ENCODE results near the gene PDZD4.
A peak's percentile ranks its signal among the peaks of the same experiment; 100 is the strongest.

The PDZD4 gene

DNA sequence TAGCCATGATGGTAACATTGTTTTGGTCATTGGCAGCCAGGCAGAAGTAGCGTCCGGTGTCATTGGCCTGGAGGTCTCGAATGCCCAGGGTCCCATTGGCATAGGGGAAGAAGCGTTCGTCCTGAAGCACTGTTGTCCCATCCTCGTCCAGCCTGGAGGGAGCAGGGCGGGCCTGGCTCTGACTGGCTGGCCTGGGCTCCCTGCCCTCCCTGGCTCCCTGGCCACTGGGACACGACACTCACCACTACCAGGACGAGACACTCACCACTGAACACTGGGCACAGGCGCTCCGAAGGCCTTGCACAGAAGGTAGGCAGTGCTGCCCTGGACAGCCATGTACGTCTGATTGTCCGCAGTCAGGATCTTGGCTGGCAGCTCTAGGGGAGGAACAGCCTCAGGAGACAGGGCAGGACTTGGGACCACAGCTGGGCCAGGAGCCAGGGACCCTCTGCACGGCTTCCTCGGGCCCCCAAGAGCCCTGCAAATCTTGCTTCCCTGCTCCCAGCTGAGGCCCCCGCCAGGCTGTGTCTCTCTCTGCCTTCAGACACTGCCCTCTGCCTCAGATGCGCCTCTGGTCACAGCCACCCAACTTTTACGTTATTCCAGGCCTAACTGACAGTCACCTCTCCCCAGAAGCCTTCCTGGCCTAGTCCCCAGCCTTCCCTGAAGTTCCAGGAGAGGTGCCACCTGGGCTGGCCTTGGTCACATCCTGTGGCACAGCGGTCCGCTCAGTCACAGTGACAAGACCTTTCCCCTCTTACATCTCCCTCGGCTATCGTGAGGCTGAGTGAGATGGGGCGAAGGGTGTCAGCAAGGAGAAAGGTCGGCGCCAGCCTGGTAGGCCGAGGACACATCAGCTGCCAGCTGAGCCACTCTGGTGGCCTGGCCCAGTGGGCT is 38.5 kb upstream of the PDZD4 start:
- DNase-seq (ENCODE audit: low spot score) = no peak

DNA sequence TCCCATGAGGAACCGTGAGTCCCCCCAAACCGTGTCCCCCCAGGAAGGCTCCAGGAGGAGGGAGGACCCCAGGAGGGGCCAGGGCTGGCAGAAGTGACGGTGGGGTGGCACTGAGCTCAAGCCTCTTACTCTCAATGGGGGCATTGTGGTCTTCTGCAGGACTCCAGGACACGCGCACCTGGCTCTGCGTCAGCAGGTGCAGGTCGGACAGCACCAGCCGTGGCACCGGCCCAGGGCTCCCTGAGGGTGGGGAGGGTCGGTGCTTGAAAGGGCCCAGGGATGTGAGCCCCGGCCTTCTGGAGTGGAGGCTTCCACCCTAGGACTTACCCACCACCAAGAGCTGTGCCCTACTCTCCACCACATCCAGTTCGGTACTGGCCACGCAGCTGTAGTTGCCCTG is 37.3 kb upstream of the PDZD4 start:
- no peak for DNase-seq (ENCODE audit: low spot score)

DNA sequence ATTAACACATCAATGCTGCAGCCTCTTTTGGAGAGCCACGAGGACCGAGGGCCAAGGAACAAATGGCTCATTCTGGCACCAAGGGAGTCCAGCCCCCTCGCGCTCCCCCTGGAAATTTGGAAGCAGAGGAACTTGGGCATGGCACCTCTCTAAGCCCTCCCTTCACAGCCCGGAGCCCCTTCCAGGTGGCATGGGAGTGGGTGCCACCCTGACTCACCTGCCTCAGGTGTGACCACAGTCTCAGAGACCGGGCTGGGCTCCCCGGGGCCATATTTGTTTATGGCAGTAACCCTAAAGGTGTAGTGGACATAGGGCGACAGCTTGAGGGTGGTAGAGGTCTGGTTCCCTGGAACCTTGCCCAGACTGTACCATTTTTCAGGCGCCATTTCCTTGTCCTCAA is 36.8 kb upstream of the PDZD4 start:
- DNase-seq (ENCODE audit: low spot score) = no peak

DNA sequence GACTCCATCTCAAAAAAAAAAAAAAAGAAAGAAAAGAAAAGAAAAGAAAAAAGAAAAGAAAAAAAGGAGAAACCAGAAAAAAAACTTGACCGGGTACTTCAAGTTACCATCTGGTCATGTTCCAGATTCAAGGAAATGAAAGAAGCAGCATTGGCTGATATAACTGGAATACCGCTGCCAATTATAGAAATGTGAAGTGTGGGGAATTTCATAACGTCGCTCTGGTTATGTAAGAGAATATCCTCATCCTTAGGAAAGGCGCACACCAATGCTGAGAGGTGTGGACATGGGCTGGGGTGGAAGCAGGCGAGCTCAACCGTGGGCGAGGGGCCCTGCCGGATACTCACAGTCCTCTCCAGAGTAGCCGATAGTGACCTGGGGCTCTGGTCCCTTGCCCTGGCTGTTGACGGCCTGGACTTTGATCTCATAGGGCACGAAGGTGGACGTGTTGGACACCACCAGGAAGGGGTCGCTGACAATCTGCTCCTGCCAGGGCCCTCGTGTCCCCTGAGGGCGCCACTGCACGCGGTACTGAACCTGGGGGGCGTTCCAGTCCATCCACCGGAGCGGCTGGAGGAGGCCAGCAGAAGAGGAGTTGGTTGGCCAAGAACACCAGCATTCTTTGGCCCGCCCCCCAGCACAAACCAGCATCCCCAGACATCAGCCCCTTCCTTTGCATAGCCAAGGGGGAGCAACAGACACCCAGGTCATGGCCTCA is 36.1 kb upstream of the PDZD4 start:
- no peak for DNase-seq (ENCODE audit: low spot score)

DNA sequence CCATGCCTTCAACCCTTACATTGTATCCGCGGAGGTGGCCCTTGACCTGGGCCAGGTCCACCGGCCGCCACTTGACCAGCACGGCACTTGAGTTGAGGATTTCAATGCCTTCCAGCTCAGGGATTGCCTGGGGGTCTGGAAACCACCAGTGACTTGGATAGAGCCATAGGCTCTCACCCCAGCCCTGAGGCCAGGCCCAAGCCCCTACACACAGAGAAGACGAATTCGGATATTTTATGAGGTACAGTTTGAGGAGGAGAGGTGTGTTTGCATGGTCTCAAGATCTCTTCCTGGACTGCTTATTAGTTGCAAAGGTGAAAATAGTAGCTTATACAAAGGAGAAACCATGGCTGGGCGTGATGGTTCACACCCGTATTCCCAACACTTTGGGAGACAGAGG is 35.3 kb upstream of the PDZD4 start:
- DNase-seq (ENCODE audit: low spot score) = no peak

DNA sequence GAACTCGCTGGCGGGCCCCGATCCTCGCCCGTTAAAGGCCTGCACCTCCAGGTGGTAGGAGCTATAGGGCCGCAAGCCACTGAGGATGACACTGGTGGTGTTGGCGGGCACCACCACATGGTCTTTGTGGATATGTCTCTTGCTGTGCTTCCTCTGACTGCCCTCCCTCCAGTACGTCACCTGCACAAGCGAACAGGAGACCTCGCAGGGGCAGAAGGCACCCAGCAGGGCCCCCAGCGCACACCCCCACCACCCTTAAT is 34.9 kb upstream of the PDZD4 start:
- DNase-seq (ENCODE audit: low spot score) = no peak

DNA sequence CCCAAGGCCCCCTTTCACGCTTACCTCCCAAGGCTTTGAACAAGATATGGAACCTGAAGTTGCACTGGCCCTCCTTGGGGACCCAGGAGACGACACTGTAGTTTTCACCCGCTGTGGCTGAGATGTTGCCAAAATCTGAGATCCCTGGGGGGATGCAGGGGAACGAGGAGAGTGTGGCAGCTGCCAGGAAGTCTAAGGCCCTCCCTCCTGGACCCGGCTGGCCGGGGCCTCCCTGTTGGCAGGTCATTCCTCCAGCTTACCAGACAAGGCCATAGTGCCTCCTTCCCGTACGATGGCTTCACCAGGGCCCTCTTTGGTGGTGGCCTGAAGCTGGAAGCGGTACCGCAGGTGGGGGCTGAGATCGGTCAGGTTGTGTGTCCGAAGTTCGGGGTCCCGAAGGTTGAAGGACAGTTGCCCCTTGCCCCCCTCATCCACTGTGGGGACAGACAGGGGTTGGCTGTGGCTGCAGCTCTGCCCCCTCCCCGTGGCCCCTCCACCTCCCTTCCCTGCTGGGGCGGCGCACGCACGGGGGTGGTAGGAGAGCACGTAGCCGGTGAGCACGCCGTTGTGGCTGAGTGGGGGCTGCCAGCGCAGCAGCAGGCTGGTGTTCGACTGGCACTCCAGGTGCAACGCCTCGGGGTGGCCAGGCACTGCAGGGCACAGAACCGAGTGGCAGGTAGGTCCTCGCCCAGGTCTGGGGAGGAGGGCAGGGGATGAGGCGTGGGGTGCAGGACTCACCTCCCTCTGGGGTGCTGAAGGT is 34.4 kb upstream of the PDZD4 start:
- DNase-seq (ENCODE audit: low spot score) = no peak

DNA sequence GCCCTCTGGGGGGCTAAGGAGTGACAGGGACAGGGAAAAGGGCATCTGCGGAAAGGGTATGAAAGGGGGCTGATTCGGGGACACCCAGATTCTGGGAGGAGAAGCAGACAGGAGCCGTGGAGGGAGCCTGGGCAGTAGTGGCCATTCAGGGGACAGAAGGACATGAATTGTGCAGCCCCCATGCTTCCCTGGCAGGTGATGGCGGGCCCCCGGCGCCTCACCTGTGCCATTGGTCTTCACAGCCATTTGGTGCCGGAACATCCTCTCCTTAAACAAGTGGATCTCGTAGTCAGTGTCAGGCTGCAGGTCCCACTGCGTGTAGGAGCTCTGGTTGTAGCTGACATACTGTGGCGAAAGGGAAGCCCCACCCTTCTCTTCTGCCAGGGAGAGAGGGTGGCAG is 33.8 kb upstream of the PDZD4 start:
- no peak for DNase-seq (ENCODE audit: low spot score)

DNA sequence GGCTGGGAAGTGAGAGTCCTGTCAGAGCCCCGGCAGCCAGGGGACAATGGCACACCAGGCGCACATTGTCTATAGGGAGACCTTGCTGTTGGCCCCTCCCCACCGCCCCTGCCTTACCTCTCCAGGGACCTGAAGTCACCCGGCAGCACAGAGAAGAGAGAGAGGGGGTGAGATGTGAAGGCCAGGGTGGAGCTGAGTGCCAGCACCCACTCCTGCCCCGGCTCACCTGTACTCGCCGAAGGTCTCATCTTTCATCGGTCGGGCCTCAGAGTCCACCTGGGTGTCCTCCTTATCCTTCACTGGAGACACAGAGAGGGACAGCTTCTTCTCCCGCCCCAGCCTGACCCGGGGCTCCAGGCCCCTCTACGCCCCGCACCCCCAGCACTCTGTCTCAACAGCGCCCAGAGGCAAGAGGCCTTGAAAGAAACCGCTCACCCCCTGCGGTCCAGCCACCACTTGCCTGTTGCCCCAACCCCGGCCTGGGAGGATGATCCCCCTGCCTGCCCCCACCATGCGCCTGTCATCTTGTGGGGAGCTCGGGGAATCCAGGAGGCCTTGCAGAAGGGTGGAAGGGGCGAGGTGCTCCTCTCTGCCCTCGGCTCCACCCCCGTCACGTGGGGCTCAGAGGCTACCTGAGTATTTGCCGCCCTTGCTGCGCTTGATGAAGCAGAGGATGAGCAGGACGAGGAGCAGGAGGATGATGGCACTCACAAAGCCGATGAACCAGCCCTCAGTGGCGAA is 33.1 kb upstream of the PDZD4 start:
- DNase-seq (ENCODE audit: low spot score) = peak; percentile 8

DNA sequence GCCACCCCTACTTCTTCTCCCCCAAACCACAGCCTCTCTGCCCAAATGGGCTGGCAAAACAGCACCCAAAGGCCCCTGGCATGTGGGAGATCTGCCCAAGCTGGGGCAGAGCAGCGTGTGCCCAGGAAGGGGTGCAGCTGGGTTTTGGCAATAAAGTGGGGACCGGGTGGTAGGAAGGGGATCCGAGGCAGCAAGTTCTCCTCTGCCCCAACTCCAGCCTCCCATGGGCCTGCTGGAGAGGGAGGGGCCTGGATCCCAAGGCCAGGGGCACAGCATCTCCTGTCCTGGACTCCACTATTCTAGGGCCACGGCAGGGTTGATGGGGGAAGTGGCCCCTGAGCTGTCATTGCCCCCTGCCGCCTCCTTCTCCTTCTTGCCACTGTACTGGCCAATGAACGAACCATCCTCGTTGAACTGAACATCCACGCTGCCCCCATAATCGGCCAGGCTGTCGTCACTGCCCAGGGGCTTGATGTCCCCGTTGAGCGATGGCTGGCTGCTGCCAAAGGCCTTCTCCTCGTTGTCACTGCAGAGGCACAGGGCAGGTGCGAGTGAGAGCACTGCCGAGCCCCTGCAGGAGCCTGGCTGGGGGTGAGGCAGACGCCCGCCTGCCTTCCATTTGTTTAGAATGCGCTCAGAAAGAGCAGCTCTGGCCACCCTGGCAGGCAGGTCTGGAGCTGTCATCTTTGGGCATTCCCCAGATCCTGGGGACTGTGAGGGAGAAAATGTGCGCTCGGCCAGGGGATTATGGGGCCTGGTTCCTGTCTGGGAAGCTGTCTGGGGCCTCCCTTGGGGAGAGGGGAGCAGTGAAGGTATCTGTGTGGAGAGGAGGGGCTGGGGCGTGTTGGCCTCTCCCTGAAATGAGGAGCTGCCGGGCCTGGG is 32.3 kb upstream of the PDZD4 start:
- peak; percentile 11 for DNase-seq (ENCODE audit: low spot score)

DNA sequence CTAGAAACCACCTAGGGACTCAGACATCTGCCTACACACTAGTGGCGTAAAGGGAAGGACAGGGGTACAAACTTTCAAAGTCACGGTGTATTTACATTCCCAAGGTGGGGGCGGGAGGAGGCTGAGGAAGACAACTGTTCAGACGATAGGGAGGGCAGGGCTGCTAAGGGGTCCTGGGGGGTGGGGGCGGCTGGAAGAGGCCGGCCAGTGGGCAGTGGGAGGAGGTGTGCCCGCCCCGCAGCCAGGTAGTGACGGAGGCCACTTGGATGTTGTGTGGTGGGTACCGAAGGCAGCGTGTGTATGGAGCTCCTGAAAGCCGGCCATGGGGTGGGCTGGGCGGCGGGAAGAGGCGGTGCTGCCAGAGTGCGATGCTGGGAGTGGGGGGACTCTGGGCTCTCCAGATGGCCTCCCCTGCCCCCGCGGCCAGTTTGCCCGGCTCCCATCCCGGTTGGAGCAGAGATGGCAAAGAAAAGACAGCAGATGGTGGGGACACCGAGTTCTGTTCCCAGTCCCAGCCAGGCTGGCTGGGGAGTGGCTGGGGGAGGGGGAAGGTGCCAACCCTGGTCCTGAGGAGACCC is 31.5 kb upstream of the PDZD4 start:
- no peak for DNase-seq (ENCODE audit: low spot score)

DNA sequence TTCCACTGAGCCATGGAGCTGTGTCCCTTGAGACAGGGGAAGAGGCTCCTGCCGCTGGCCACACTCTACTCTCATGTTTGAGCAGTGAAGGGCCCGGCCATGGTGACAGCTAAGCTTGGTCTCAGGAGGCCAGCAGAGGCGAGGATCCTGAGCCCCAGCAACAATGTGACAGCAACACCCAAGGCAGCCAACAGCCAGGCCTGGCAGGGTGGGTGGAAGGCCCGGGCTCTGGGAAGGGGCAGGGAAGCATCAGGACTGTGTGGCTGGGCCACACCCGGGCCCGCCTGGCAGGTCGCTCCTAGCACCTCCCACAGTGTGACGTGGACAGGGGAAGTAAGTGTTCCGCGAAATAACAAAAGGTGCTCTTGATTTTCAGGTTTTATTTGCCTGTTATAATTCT is 30.8 kb upstream of the PDZD4 start:
- DNase-seq (ENCODE audit: low spot score) = no peak

DNA sequence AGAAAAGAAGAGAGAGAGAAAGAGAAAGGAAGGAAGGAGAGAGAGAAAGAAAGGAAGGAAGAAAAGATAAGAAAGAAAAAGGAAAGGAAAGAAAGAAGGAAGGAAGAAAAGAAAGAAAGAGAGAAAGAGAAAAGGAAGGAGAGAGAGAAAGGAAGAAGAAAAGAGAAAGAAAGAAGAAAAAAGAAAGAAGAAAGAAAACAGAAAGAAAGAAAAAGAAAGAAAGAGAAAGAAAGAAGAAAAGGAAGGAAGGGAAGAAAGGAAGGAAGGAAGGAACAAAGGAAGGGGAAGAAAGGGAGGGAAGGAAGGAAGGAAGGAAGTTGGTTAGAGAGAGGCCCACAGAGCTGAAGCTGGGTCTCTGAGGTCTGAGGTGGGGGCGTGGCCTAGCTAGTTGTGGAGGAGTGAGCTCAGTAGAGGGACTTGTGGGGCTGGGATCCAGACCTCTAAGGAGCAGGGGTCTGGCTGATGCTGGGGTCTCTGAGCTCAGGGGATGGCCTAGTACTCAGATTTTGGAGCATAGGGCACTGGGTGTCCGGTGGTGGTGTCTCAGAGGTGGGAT is 27.1 kb upstream of the PDZD4 start:
- DNase-seq (ENCODE audit: low spot score) = no peak

DNA sequence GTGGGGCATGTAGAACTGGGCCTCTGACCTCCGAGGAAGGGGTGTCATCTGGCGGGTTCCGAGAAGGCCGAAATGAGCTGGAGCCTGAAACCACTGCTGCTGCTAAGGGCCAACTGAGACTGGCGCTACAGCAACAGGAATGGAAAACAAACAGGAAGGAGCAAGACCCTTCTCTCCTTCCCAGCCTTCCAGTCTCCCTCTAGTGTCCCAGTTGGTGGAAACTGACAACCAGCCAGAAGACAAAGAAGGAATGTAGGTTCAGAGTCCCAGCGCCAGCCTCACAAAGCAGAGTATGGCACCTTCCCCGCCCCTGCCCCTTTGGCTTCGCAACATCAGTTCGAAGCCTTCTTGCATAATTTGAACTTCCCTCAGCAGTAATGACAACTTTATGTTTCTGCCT is 24.4 kb upstream of the PDZD4 start:
- no peak for DNase-seq (ENCODE audit: low spot score)

DNA sequence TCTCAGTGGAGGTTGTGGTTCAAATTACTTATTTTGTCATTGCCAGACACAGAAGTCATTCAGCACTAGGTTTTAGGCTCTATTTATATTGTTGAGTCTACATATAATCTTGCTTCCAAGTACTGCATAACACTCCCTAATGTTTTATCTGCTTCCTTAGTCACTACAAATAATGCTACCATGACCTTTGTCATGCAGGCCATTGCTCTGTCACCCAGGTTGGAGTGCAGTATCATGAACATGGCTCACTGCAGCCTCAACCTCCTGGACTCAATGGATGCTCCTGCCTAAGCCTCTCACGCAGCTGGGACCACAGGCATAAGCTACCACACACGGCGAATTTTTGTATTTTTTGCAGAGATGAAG is 23.5 kb upstream of the PDZD4 start:
- no peak for DNase-seq (ENCODE audit: low spot score)

DNA sequence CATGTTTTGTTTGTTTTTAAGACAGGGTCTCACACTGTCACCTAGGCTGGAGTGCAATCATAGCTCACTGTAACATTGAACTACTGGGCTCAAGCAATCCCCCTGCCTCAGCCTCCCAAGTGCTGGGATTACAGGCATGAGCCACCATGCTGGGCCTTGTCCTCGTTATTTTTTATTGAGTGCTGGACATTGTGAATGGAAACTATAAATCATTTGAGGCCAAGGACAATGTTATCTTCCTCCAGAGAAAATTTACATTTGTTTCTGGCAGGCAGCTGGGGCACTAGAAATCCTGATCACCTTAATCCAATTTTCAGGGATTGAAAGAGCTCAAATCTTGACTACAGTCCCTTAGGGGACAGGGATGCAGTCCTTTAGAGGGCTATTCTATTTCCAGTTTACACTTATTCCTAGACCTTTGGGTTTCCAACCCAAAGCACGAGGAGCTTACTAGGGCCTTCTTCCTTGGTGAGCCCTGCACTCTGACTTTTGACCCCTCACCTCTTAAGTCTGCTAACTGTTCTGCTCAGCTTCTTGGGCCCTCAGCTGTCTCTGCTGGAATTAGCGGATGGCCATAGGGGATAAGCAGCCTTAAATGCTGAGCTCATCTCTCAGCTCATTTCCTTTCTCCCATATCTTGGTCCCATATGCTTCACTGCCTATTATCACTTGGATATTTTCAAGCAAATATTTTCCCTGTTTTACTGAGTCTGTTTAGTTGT is 23.0 kb upstream of the PDZD4 start:
- no peak for DNase-seq (ENCODE audit: low spot score)

DNA sequence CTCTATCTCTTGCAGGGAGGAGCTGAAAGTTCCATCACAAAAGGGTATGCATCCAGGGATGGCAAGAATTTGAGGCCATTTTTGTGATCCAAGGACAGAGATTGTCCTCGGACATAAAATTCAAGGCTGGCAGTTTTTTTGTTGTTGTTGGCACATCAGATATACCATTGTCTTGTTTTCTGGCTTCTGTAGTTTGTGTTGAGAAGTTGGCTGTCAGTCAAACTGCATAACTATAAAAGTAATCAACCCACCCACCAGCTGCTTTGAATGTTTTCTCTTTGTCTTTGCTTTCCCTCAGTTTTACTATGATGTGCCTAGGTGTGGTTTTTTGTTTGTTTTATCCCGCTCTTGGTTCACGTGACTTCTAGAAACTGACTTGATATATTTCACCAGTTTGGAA is 21.6 kb upstream of the PDZD4 start:
- DNase-seq (ENCODE audit: low spot score) = no peak

DNA sequence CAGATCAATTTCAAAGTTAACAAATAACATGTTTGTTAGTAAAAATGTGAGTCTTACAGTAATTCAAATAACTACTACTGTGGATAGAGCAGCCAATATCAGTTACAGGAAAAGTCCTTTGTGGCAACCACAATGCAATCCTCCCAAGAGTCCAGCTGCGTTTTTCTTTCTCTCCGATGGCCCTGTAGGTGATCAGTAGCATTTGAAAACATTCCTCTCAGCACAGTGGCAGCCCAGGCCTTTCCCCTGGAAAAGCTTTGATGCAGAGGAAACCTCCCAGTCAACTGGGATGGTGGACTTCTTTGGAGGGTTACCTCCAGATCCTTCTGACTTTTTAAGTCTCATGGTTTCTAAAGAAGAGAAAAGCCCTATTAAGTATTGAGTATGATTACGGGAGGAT is 18.0 kb upstream of the PDZD4 start:
- no peak for DNase-seq (ENCODE audit: low spot score)

DNA sequence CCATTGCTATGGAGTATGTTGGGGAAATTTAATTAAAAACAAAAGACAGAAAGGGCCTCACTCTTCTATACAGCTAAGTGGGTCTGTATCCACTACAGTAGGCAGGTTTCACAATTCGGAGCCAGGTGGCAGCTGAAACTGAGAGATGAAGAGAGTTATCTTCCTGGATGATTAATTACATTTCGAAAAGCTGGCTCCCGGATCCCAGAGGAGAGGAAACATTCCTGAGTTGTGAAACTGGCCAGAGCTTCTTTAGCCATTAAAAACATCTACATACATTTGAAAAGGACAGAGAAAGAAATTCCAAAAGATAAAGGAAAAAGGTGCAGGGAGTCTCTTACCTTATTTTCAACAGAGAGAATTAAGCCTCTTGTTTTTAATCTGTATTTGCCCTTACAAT is 15.5 kb upstream of the PDZD4 start:
- no peak for DNase-seq (ENCODE audit: low spot score)

DNA sequence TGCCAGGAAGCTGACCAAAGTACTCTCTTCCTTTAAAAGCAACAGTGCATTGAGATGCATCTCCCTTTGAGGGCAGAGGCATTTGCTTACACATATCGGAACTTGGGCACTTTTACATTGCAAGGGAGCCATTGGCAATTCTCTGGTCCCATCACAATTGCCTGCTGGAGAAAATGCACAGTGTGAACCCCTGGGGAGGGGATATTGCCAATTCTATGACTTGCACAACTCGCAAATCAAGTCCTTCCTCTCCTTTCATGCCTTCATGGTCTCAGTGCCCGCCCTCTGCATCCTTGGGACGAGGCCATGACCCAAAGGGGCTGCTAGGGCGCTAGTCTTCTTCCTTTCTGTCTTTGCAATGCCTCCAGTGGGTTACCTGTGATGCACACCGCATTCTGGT is 14.9 kb upstream of the PDZD4 start:
- no peak for DNase-seq (ENCODE audit: low spot score)
